ENCODE results near the gene GSK3B.

The GSK3B gene

GRCh38 chr3:119883461-119884160 is 210.6 kb downstream of the GSK3B start:
- no peak for TF ChIP-seq CTCF (IDR thresholded peaks at IDR 0.05)
- no peak overlapping the region for H3K4me3 ChIP-seq
- no peak overlapping the region for H3K27ac ChIP-seq
- DNase-seq (ENCODE audit: low spot score) = no peak

- H3K27ac ChIP-seq = no peak overlapping the region
- TF ChIP-seq CTCF (IDR thresholded peaks at IDR 0.05) = no peak
- DNase-seq (ENCODE audit: low spot score) = no peak
- no peak overlapping the region for H3K4me3 ChIP-seq
These were observed 213.3 kb downstream of the GSK3B start for GRCh38 chr3:119880966-119881365.

GRCh38 chr3:119873646-119874045 is 220.6 kb downstream of the GSK3B start:
- H3K4me3 ChIP-seq = no peak overlapping the region
- no peak for DNase-seq (ENCODE audit: low spot score)
- TF ChIP-seq CTCF (IDR thresholded peaks at IDR 0.05) = no peak
- H3K27ac ChIP-seq = no peak overlapping the region

- Histone ChIP-seq H3K27ac (no peak overlapping the region), H3K4me3 (no peak overlapping the region)
- TF ChIP-seq CTCF (IDR thresholded peaks at IDR 0.05) = no peak
- no peak for DNase-seq (ENCODE audit: low spot score)
These were observed 221.5 kb downstream of the GSK3B start for GRCh38 chr3:119872773-119873172.

- TF ChIP-seq CTCF (IDR thresholded peaks at IDR 0.05) = no peak
- H3K27ac ChIP-seq = no peak overlapping the region
These were observed 222.7 kb downstream of the GSK3B start for GRCh38 chr3:119871571-119871970.

GRCh38 chr3:119870512-119870911 is 223.7 kb downstream of the GSK3B start:
- TF ChIP-seq CTCF (IDR thresholded peaks at IDR 0.05) = no peak
- H3K4me3 ChIP-seq = no peak overlapping the region
- DNase-seq (ENCODE audit: low spot score) = no peak
- H3K27ac ChIP-seq = no peak overlapping the region

More at GRCh38 chr3:119871571-119871970, 222.7 kb downstream of the GSK3B start:
- no peak overlapping the region for H3K4me3 ChIP-seq
- no peak for DNase-seq (ENCODE audit: low spot score)

- H3K4me3 ChIP-seq = no peak overlapping the region
- no peak for DNase-seq (ENCODE audit: low spot score)
- H3K27ac ChIP-seq = no peak overlapping the region
- TF ChIP-seq CTCF (IDR thresholded peaks at IDR 0.05) = no peak
These were observed 229.8 kb downstream of the GSK3B start for GRCh38 chr3:119864476-119864875.

Measured in coronary artery (tissue), 2 donors.